Smooth muscle cell (in vitro differentiated cells): Measurements from ENCODE around the gene DOCK4. TPM values are rescaled to one million over a fixed set of nuclear protein-coding genes. Genes with fewer than 3 reads are reported as not detected.

Source experiments
- DNase-seq: peaks from one replicate; lab custom pipeline; 2025; ENCODE audit not compliant: unreplicated experiment; lab: John Stamatoyannopoulos, UW
- H2AFZ ChIP-seq: fragments of 200-600 bp; sonication (generic); 2 replicates; pipeline ENCODE4 v1.6.0; 2016; ENCODE audit warnings: antibody characterized with exemption, low read depth, mild to moderate bottlenecking
- H3F3A ChIP-seq: fragments of 200-600 bp; sonication (generic); 2 replicates; pipeline ENCODE4 v1.6.0; 2017; ENCODE audit warnings: antibody characterized with exemption, low read depth
- H3K27ac ChIP-seq: fragments of 200-600 bp; sonication (generic); 2 replicates; pipeline ENCODE4 v1.5.1; 2016; ENCODE audit warnings: low read depth, mild to moderate bottlenecking
- H3K27me3 ChIP-seq: fragments of 200-600 bp; sonication (generic); 2 replicates; pipeline ENCODE4 v1.6.1; 2016; ENCODE audit warnings: low read depth, mild to moderate bottlenecking
- H3K36me3 ChIP-seq: fragments of 200-600 bp; sonication (generic); 2 replicates; pipeline ENCODE4 v1.5.1; 2016; ENCODE audit warnings: low read depth
- H3K4me1 ChIP-seq: fragments of 200-600 bp; sonication (generic); 2 replicates; pipeline ENCODE4 v1.5.1; 2016; ENCODE audit warnings: low read depth
- H3K4me2 ChIP-seq: fragments of 200-600 bp; sonication (generic); 2 replicates; pipeline ENCODE4 v1.6.0; 2016; ENCODE audit warnings: mild to moderate bottlenecking
- H3K4me3 ChIP-seq: fragments of 200-600 bp; sonication (generic); 2 replicates; pipeline ENCODE4 v1.5.1; 2016; ENCODE audit warnings: mild to moderate bottlenecking
- H3K79me2 ChIP-seq: fragments of 200-600 bp; sonication (generic); 2 replicates; pipeline ENCODE4 v1.6.0; 2016; ENCODE audit warnings: low read depth, mild to moderate bottlenecking
- H3K9ac ChIP-seq: fragments of 200-600 bp; sonication (generic); 2 replicates; pipeline ENCODE4 v1.6.0; 2016; ENCODE audit warnings: low read depth
- H3K9me3 ChIP-seq: fragments of 200-600 bp; sonication (generic); replicated peaks from 2 replicates; pipeline ENCODE4 v1.5.1; 2016; ENCODE audit warnings: low read depth
- H4K20me1 ChIP-seq: fragments of 200-600 bp; sonication (generic); 2 replicates; pipeline ENCODE4 v1.6.0; 2016; ENCODE audit warnings: low read depth
- WGBS: methylation state at CpG from one replicate; pipeline ENCODE4 v1.1.7; 2016; ENCODE audit warnings: low lambda C conversion rate; 5-methylcytosine and 5-hydroxymethylcytosine counted together
- polyA plus RNA-seq: library from polyadenylated mRNA; unstranded; fragments of >200 nt; fragmentation: Nextera tagmentation; extraction: Ambion mirVana; gene quantifications from 2 replicates; pipeline ENCODE4 v1.2.1, GENCODE V29; 2016
- total RNA-seq: library from RNA; depleted of rRNA; stranded (reverse); fragments of >200 nt; gene quantifications from 2 replicates; pipeline ENCODE4 v1.2.3, GENCODE V29; 2014
- TF ChIP-seq, protein P1 (sequence below): fragments of 200-600 bp; sonication (generic); IDR thresholded peaks from 2 replicates; pipeline ENCODE4 v1.5.1; 2017; ENCODE audit warnings: borderline replicate concordance, mild to moderate bottlenecking, antibody characterized with exemption; ENCODE audit not compliant: insufficient read depth, poor library complexity, severe bottlenecking

DOCK4 gene
- total and polyA plus RNA-seq, 2 experiments from 2014 or later: 7.4 to 20.5 TPM

DNA sequence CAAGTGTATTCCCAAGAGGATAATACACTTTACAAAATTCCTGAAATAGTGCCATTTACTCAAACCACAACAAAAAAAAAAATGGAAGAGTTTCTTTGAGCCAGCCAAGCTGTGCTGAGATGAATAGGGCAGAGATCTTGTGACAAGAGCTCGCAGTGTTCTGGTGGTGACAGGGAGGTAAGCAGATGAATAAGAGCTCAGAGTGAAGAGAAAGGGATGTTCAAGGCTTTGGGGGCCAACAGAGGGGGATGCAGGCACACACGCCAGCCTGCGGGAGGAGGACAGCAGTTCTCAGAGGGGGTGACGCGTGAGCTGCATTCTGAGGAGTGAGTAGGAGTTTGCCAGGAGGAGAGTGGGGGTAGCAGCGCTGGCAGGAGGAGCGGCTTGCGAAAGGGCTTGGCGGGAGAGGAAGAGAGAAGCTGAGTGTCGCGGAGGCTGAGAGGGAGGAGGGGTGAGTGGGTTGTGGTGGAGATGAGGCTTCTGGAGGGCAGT, 449.5 kb downstream of the DOCK4 start:
- DNase-seq: peak; percentile 23
- Histone ChIP-seq H3K9ac (no peak overlapping the region), H4K20me1 (no peaks in the 10 kb centered on the region), H3K79me2 (no peaks in the 10 kb centered on the region), H3K36me3 (peaks cover 5% of the 10 kb centered on the region), H2AFZ (peak overlapping the region; percentile 32), H3K9me3 (no peaks in the 10 kb centered on the region), H3K4me1 (peaks cover 9% of the 10 kb centered on the region), H3F3A (no peaks in the 10 kb centered on the region), H3K27me3 (no peaks in the 10 kb centered on the region), H3K4me3 (peak overlapping the region; percentile 8), H3K27ac (peak overlapping the region; percentile 28), H3K4me2 (peak overlapping the region; percentile 77)
- 7% methylated on average over 11 of the region's 11 CpGs for WGBS
- TF ChIP-seq, protein P1, sequence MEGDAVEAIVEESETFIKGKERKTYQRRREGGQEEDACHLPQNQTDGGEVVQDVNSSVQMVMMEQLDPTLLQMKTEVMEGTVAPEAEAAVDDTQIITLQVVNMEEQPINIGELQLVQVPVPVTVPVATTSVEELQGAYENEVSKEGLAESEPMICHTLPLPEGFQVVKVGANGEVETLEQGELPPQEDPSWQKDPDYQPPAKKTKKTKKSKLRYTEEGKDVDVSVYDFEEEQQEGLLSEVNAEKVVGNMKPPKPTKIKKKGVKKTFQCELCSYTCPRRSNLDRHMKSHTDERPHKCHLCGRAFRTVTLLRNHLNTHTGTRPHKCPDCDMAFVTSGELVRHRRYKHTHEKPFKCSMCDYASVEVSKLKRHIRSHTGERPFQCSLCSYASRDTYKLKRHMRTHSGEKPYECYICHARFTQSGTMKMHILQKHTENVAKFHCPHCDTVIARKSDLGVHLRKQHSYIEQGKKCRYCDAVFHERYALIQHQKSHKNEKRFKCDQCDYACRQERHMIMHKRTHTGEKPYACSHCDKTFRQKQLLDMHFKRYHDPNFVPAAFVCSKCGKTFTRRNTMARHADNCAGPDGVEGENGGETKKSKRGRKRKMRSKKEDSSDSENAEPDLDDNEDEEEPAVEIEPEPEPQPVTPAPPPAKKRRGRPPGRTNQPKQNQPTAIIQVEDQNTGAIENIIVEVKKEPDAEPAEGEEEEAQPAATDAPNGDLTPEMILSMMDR: no peak

DNA sequence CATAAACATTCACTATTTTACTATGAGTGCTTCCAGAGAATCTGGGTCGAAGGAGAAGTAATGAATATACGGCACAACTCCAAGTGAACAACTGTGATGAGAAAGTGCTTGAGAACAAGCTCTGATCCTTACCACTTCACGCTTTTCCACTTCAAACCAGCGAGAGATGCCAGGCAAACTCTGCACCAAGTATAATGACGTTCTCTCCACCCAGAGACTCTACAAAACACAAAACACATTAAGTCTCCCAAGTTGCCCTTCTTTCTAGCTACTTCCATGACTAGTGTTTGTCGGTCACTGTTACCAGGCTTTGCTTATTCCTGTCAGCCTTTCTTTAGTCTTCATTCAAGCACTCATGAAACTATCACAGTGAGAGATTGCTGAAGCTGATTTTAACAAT, 450.8 kb downstream of the DOCK4 start:
- no peak overlapping the region for H3K9ac ChIP-seq
- no peak overlapping the region for H3K4me3 ChIP-seq
- no peak overlapping the region for H3K4me2 ChIP-seq
- 98% methylated on average over 6 of the region's 6 CpGs for WGBS
- H3K4me1 ChIP-seq: peaks cover 9% of the 10 kb centered on the region
- H3K27ac ChIP-seq: no peak overlapping the region
- DNase-seq: no peak
- peaks cover 5% of the 10 kb centered on the region for H3K36me3 ChIP-seq
- H4K20me1 ChIP-seq: no peaks in the 10 kb centered on the region
- TF ChIP-seq, protein P1: no peak
- H3K27me3 ChIP-seq: no peaks in the 10 kb centered on the region
- H3F3A ChIP-seq: no peaks in the 10 kb centered on the region
- H3K79me2 ChIP-seq: no peaks in the 10 kb centered on the region
- no peaks in the 10 kb centered on the region for H3K9me3 ChIP-seq
- no peak overlapping the region for H2AFZ ChIP-seq

DNA sequence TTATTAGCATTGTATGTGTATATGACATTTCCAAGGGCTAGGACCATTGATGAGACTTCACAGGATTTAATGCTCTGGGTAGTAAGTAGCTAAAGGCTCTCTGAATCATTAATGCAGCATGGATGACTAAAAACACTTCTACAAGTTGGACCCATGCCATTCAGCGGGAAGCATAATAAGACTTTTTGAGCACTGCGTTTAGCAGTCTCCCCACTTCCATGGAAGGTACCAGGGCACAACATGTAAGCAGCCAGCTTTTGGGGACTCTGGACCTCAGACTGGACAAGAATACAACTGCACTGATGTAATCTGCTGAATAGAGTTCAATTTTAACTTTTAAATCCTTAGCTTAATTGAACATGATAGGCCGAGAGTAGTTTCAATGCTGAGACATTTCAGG, 452.2 kb downstream of the DOCK4 start:
- no peaks in the 10 kb centered on the region for H4K20me1 ChIP-seq
- WGBS: 96% methylated on average over 3 of the region's 3 CpGs

More for the DNA sequence above, 452.2 kb downstream of the DOCK4 start:
- H3K36me3 ChIP-seq: no peaks in the 10 kb centered on the region
- H3K4me3 ChIP-seq: no peak overlapping the region
- TF ChIP-seq, protein P1: no peak
- peaks cover 9% of the 10 kb centered on the region for H3K4me1 ChIP-seq
- H2AFZ ChIP-seq: no peak overlapping the region
- no peaks in the 10 kb centered on the region for H3F3A ChIP-seq
- H3K79me2 ChIP-seq: no peaks in the 10 kb centered on the region
- DNase-seq: no peak
- H3K9me3 ChIP-seq: no peaks in the 10 kb centered on the region
- no peaks in the 10 kb centered on the region for H3K27me3 ChIP-seq
- no peak overlapping the region for H3K9ac ChIP-seq
- no peak overlapping the region for H3K4me2 ChIP-seq
- no peak overlapping the region for H3K27ac ChIP-seq
